Mesothelial cell of epicardium (in vitro differentiated cells): ENCODE results near the gene PLEKHA1. TPM values are rescaled to one million over a fixed set of nuclear protein-coding genes. Genes with fewer than 3 reads are reported as not detected.

ENCODE experiments used
- DNase-seq, 2 experiments: peaks; one replicate each; pipeline ENCODE4 v3.0.0; 2021; ENCODE audit warnings: low spot score in 2 of 2; ENCODE audit not compliant: unreplicated experiment in 2 of 2
- H3K27ac Mint-ChIP-seq: 2 replicates; pipeline ENCODE4 v1.8.0; 2021; ENCODE audit warnings: mixed read lengths
- H3K27me3 Mint-ChIP-seq: 2 replicates; pipeline ENCODE4 v1.8.0; 2021; ENCODE audit warnings: low read depth, mixed read lengths
- H3K36me3 Mint-ChIP-seq: 2 replicates; pipeline ENCODE4 v1.8.0; 2021; ENCODE audit warnings: mixed read lengths
- H3K4me1 Mint-ChIP-seq: 2 replicates; pipeline ENCODE4 v1.8.0; 2021; ENCODE audit warnings: mixed read lengths
- H3K4me3 Mint-ChIP-seq: 2 replicates; pipeline ENCODE4 v1.8.0; 2021; ENCODE audit warnings: mild to moderate bottlenecking, moderate library complexity, mixed read lengths
- H3K9me3 Mint-ChIP-seq: 2 replicates; pipeline ENCODE4 v1.8.0; 2021; ENCODE audit warnings: mixed read lengths
- CTCF ChIP-seq: fragments of 200-600 bp; sonication (generic); IDR thresholded peaks from one replicate; pipeline ENCODE4 v1.5.0; 2021; ENCODE audit warnings: antibody characterized with exemption; ENCODE audit not compliant: unreplicated experiment
- total RNA-seq: library from RNA; stranded (reverse); gene quantifications from 3 replicates; pipeline ENCODE4 v1.2.1, GENCODE V29; 2021

Gene PLEKHA1
- total RNA-seq, 1 donor from 2014 or later = 33.1 TPM

- Mint-ChIP-seq H3K9me3 (no peaks in the 10 kb centered on the region), H3K27ac (no peak overlapping the region), H3K36me3 (peaks cover 23% of the 10 kb centered on the region), H3K27me3 (no peaks in the 10 kb centered on the region), H3K4me3 (no peak overlapping the region), H3K4me1 (peaks cover 2% of the 10 kb centered on the region)
- TF ChIP-seq CTCF = no peak
- DNase-seq = no peak
Observed at GRCh38 chr10:122419876-122420623, 45.5 kb downstream of the PLEKHA1 start.

- no peak for TF ChIP-seq CTCF
- peaks cover 2% of the 10 kb centered on the region for H3K4me1 Mint-ChIP-seq
Observed at GRCh38 chr10:122420624-122421007, 46.1 kb downstream of the PLEKHA1 start.

GRCh38 chr10:122421054-122421625, 46.6 kb downstream of the PLEKHA1 start:
- no peak for DNase-seq
- peak overlapping the region; percentile 5 for H3K27ac Mint-ChIP-seq
- no peak overlapping the region for H3K4me3 Mint-ChIP-seq

More at GRCh38 chr10:122420624-122421007, 46.1 kb downstream of the PLEKHA1 start:
- Mint-ChIP-seq H3K36me3 (peaks cover 23% of the 10 kb centered on the region), H3K4me3 (no peak overlapping the region), H3K27me3 (no peaks in the 10 kb centered on the region), H3K27ac (peak overlapping the region; percentile 37), H3K9me3 (no peaks in the 10 kb centered on the region)
- no peak for DNase-seq

GRCh38 chr10:122421742-122422141, 47.2 kb downstream of the PLEKHA1 start:
- no peak for TF ChIP-seq CTCF
- Mint-ChIP-seq H3K4me3 (no peak overlapping the region), H3K36me3 (peaks cover 18% of the 10 kb centered on the region), H3K27ac (no peak overlapping the region), H3K27me3 (no peaks in the 10 kb centered on the region), H3K4me1 (peaks cover 2% of the 10 kb centered on the region), H3K9me3 (no peaks in the 10 kb centered on the region)
- no peak for DNase-seq

More at GRCh38 chr10:122421054-122421625, 46.6 kb downstream of the PLEKHA1 start:
- Mint-ChIP-seq H3K27me3 (no peaks in the 10 kb centered on the region), H3K9me3 (no peaks in the 10 kb centered on the region), H3K4me1 (peaks cover 2% of the 10 kb centered on the region), H3K36me3 (peaks cover 21% of the 10 kb centered on the region)
- TF ChIP-seq CTCF = no peak

GRCh38 chr10:122422266-122422989, 47.9 kb downstream of the PLEKHA1 start:
- H3K36me3 Mint-ChIP-seq = peaks cover 19% of the 10 kb centered on the region
- no peak overlapping the region for H3K27ac Mint-ChIP-seq
- H3K4me3 Mint-ChIP-seq = no peak overlapping the region
- no peaks in the 10 kb centered on the region for H3K27me3 Mint-ChIP-seq
- no peaks in the 10 kb centered on the region for H3K9me3 Mint-ChIP-seq
- no peak for DNase-seq
- peaks cover 2% of the 10 kb centered on the region for H3K4me1 Mint-ChIP-seq
- no peak for TF ChIP-seq CTCF
